H9 (cell line): Measurements from ENCODE around the gene IMPDH2. TPM values are rescaled to one million over a fixed set of nuclear protein-coding genes. Genes with fewer than 3 reads are reported as not detected.

ENCODE experiments used
- DNase-seq: peaks from one replicate; pipeline ENCODE4 v3.0.0-alpha.2; 2017
- H2AFZ ChIP-seq: one replicate; pipeline ENCODE4 v1.6.1; 2013; ENCODE audit warnings: mild to moderate bottlenecking, low read length, control low read depth, moderate library complexity
- H2AK5ac ChIP-seq: 2 replicates; pipeline ENCODE4 v1.6.1; 2013; ENCODE audit warnings: low read length, control low read depth, mixed read lengths; ENCODE audit not compliant: insufficient read length
- H2BK120ac ChIP-seq: one replicate; pipeline ENCODE4 v1.6.1; 2013; ENCODE audit warnings: low read depth, mild to moderate bottlenecking, low read length, control low read depth, inconsistent platforms; ENCODE audit not compliant: poor library complexity, severe bottlenecking
- H2BK12ac ChIP-seq: 2 replicates; pipeline ENCODE4 v1.6.1; 2013; ENCODE audit warnings: low read length, control low read depth, mixed read lengths, low read depth; ENCODE audit not compliant: insufficient read length
- H2BK15ac ChIP-seq: 2 replicates; pipeline ENCODE4 v1.6.1; 2013; ENCODE audit warnings: low read depth, low read length, control low read depth
- H2BK20ac ChIP-seq: one replicate; pipeline ENCODE4 v1.6.1; 2013; ENCODE audit warnings: low read depth, mild to moderate bottlenecking, low read length, control low read depth, inconsistent platforms; ENCODE audit not compliant: poor library complexity, severe bottlenecking
- H2BK5ac ChIP-seq: 2 replicates; pipeline ENCODE4 v1.6.1; 2013; ENCODE audit warnings: low read length, control low read depth, mixed read lengths; ENCODE audit not compliant: insufficient read length
- H3K14ac ChIP-seq: 2 replicates; pipeline ENCODE4 v1.6.1; 2013; ENCODE audit warnings: low read length, control low read depth; ENCODE audit not compliant: insufficient read depth
- H3K18ac ChIP-seq: 2 replicates; pipeline ENCODE4 v1.6.1; 2013; ENCODE audit warnings: low read depth, mild to moderate bottlenecking, mixed read lengths, low read length, control low read depth; ENCODE audit not compliant: insufficient read length
- H3K23ac ChIP-seq: 2 replicates; pipeline ENCODE4 v1.6.1; 2013; ENCODE audit warnings: low read length, control low read depth, mixed read lengths, low read depth; ENCODE audit not compliant: insufficient read length
- H3K23me2 ChIP-seq: 2 replicates; pipeline ENCODE4 v1.6.1; 2013; ENCODE audit warnings: low read depth, mild to moderate bottlenecking, mixed read lengths, low read length, control low read depth; ENCODE audit not compliant: insufficient read length, poor library complexity, severe bottlenecking
- H3K27ac ChIP-seq: 2 replicates; pipeline ENCODE4 v1.5.1; 2013; ENCODE audit warnings: low read length, control low read depth, mixed read lengths, low read depth; ENCODE audit not compliant: insufficient read length
- H3K27me3 ChIP-seq: 2 replicates; pipeline ENCODE4 v1.6.1; 2013; ENCODE audit warnings: low read length, control low read depth, inconsistent platforms; ENCODE audit not compliant: insufficient read depth
- H3K4ac ChIP-seq: 2 replicates; pipeline ENCODE4 v1.6.1; 2013; ENCODE audit warnings: low read depth, mild to moderate bottlenecking, control low read depth, inconsistent platforms, low read length, moderate library complexity
- H3K4me1 ChIP-seq: 2 replicates; pipeline ENCODE4 v1.6.1; 2013; ENCODE audit warnings: low read length, control low read depth, inconsistent platforms; ENCODE audit not compliant: insufficient read depth
- H3K4me2 ChIP-seq: 2 replicates; pipeline ENCODE4 v1.6.1; 2013; ENCODE audit warnings: low read length, control low read depth, mixed read lengths; ENCODE audit not compliant: insufficient read length, insufficient read depth
- H3K56ac ChIP-seq: 2 replicates; pipeline ENCODE4 v1.6.1; 2013; ENCODE audit warnings: low read depth, mild to moderate bottlenecking, mixed read lengths, low read length, control low read depth; ENCODE audit not compliant: insufficient read length
- H3K79me1 ChIP-seq: 2 replicates; pipeline ENCODE4 v1.6.1; 2013; ENCODE audit warnings: low read depth, mild to moderate bottlenecking, moderate library complexity, low read length, control low read depth, inconsistent platforms; ENCODE audit not compliant: insufficient read depth, poor library complexity, severe bottlenecking
- H3K79me2 ChIP-seq: 2 replicates; pipeline ENCODE4 v1.6.1; 2013; ENCODE audit warnings: low read length, control low read depth, inconsistent platforms; ENCODE audit not compliant: insufficient read depth
- H3K9ac ChIP-seq: 2 replicates; pipeline ENCODE4 v1.6.1; 2013; ENCODE audit warnings: low read length, control low read depth, mixed read lengths; ENCODE audit not compliant: insufficient read length; ENCODE audit errors: extremely low read depth
- H3K9me3 ChIP-seq: one replicate; pipeline ENCODE4 v1.6.1; 2013; ENCODE audit warnings: low read depth, low read length, inconsistent platforms; ENCODE audit not compliant: control insufficient read depth
- H3T11ph ChIP-seq: one replicate; pipeline ENCODE4 v1.6.1; 2013; ENCODE audit warnings: mild to moderate bottlenecking, low read length, control low read depth, inconsistent platforms
- H4K20me1 ChIP-seq: one replicate; pipeline ENCODE4 v1.6.1; 2013; ENCODE audit not compliant: control insufficient read depth, insufficient read length, insufficient read depth
- H4K5ac ChIP-seq: 2 replicates; pipeline ENCODE4 v1.6.1; 2013; ENCODE audit warnings: low read depth, mild to moderate bottlenecking, mixed read lengths, low read length, control low read depth; ENCODE audit not compliant: insufficient read length
- H4K8ac ChIP-seq: replicated peaks from 2 replicates; pipeline ENCODE4 v1.6.1; 2013; ENCODE audit warnings: low read length, control low read depth, mixed read lengths, low read depth; ENCODE audit not compliant: insufficient read length
- H4K91ac ChIP-seq: 2 replicates; pipeline ENCODE4 v1.6.1; 2013; ENCODE audit warnings: low read depth, mild to moderate bottlenecking, moderate library complexity, mixed read lengths, low read length, control low read depth; ENCODE audit not compliant: insufficient read length
- H3K27ac Mint-ChIP-seq, 3 experiments: 2 replicates in 2 of 3; 3 replicates in 1 of 3; pipeline ENCODE4 v1.8.0; 2020 to 2021; ENCODE audit warnings: mixed read lengths in 3 of 3, mild to moderate bottlenecking in 1 of 3, moderate library complexity in 1 of 3
- H3K27me3 Mint-ChIP-seq: 2 replicates; pipeline ENCODE4 v1.8.0; 2021; ENCODE audit warnings: low read depth, mild to moderate bottlenecking, moderate library complexity, mixed read lengths
- H3K36me3 Mint-ChIP-seq, 3 experiments: 2 replicates in 2 of 3; 3 replicates in 1 of 3; pipeline ENCODE4 v1.8.0; 2020 to 2021; ENCODE audit warnings: low read depth in 3 of 3, mixed read lengths in 3 of 3; ENCODE audit not compliant: insufficient read depth in 1 of 3
- H3K4me1 Mint-ChIP-seq, 2 experiments: 2 replicates each; pipeline ENCODE4 v1.8.0; 2020; ENCODE audit warnings: mixed read lengths in 2 of 2
- H3K4me3 Mint-ChIP-seq, 2 experiments: 2 replicates in 1 of 2; 3 replicates in 1 of 2; pipeline ENCODE4 v1.8.0; 2020 to 2021; ENCODE audit warnings: mild to moderate bottlenecking in 2 of 2, mixed read lengths in 2 of 2, moderate library complexity in 1 of 2
- H3K9me3 Mint-ChIP-seq, 2 experiments: 2 replicates in 1 of 2; 3 replicates in 1 of 2; pipeline ENCODE4 v1.8.0; 2020; ENCODE audit warnings: mild to moderate bottlenecking in 2 of 2, mixed read lengths in 2 of 2, moderate library complexity in 1 of 2
- CTCF ChIP-seq: fragments of 200-600 bp; sonication (generic); conservative IDR thresholded peaks from 3 replicates; pipeline ENCODE4 v1.8.0; 2021; ENCODE audit warnings: antibody characterized with exemption, mild to moderate bottlenecking
- total RNA-seq: library from RNA; stranded (reverse); gene quantifications from 2 replicates; pipeline ENCODE4 v1.2.1, GENCODE V29; 2021

Gene IMPDH2
- total RNA-seq, 1 experiment from 2014 or later, result 408 TPM

GRCh38 chr3:48993834-48994233 lies 35.4 kb downstream of the IMPDH2 start:
- Histone ChIP-seq H3K18ac (no peak overlapping the region), H3K14ac (no peak overlapping the region), H4K8ac (no peak overlapping the region), H2BK12ac (no peak overlapping the region), H3K9me3 (no peaks in the 10 kb centered on the region), H4K91ac (no peak overlapping the region), H3K9ac (no peak overlapping the region), H3K79me2 (no peaks in the 10 kb centered on the region; the same call in 1 of the 2 replicates), H3K27ac (no peak overlapping the region), H3K27me3 (no peaks in the 10 kb centered on the region), H3K23me2 (peaks cover 21% of the 10 kb centered on the region), H2AK5ac (no peak overlapping the region), H3K23ac (no peak overlapping the region), H3K4me1 (peaks cover 11% of the 10 kb centered on the region; the same call in 1 of the 2 replicates), H3K4ac (no peak overlapping the region), H2AFZ (no peak overlapping the region), H4K5ac (no peak overlapping the region), H2BK120ac (no peak overlapping the region), H2BK15ac (no peak overlapping the region), H2BK20ac (no peak overlapping the region), H3K56ac (no peak overlapping the region), H2BK5ac (no peak overlapping the region), H4K20me1 (no peaks in the 10 kb centered on the region), H3K4me2 (no peak overlapping the region), H3K79me1 (no peaks in the 10 kb centered on the region), H3T11ph (no peak overlapping the region)
- H3K27ac Mint-ChIP-seq, result no peak overlapping the region
- no peaks in the 10 kb centered on the region for H3K9me3 Mint-ChIP-seq
- DNase-seq, result no peak
- no peak overlapping the region for H3K4me3 Mint-ChIP-seq
- H3K4me1 Mint-ChIP-seq, result peaks cover 21 to 24% of the 10 kb centered on the region in 2 experiments
- no peak for TF ChIP-seq CTCF
- H3K36me3 Mint-ChIP-seq, result peaks cover 5 to 24% (median 14%) of the 10 kb centered on the region in 3 experiments
- no peaks in the 10 kb centered on the region for H3K27me3 Mint-ChIP-seq
